Activated CD4-positive, CD25-positive, alpha-beta regulatory T cell treated with anti-CD3 and anti-CD28 coated beads, Interleukin-2, amount 50 U/mL, for 24 hours (primary cell): ENCODE data around the gene ACACB.

Experiments used
- ATAC-seq, 2 donors: fragments of 150-1000 bp; cut with Tn5 transposase; one replicate each; pipeline ENCODE4 v1.10.0; 2021; ENCODE audit warnings: mild to moderate bottlenecking in 1 of 2, moderate library complexity in 1 of 2

ACACB gene

DNA sequence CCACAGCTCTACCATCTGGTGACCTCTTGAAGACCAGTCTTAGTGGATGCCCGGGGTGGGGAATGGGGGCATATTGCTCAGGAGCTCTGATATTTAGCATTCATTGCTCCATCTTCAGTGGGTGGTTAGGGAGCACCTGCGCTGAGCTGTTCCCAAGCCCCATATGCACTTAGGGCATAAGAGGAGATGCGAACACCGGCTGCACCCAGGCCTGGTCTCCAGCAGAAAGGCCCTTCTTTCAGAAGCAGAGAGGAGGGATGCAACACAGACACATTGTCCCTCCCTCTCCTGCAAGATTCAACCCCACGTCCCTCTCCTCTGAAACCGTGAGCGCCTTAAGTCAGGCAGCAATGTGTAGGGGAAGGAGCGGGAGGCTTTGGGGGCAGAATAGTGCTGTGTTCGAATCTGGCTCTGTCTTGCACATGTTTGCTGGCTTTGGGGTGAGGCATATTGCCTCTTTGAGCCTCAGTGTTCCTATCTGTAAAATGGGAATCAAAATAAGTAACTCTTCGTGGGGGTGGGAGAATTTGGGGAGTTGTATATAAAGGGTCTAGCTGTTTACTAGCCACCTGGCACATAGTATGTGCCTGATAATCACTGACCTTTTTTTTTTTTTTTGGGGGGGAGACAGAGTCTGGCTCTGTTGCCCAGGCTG is 105.0 kb downstream of the ACACB start:
- ATAC-seq, result no peak

DNA sequence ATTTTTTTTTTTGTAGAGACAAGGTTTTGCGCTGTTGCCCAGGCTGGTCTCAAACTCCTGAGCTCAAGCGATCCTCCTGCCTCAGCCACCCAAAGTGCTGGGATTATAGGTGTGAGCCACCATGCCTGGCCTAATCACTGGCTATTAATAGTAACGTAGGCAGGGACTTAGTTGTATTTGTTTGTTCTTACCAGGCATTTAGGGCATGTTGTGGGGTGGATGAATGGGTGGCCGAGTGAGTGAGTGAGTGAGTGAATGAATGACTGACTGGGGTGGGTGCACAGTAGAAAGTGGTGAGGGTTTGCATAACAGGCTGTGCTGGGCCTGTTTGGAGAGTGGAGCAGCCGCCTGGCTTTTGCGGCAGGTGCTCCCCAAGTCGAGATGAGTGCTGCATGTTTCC is 105.7 kb downstream of the ACACB start:
- ATAC-seq, result no peak

DNA sequence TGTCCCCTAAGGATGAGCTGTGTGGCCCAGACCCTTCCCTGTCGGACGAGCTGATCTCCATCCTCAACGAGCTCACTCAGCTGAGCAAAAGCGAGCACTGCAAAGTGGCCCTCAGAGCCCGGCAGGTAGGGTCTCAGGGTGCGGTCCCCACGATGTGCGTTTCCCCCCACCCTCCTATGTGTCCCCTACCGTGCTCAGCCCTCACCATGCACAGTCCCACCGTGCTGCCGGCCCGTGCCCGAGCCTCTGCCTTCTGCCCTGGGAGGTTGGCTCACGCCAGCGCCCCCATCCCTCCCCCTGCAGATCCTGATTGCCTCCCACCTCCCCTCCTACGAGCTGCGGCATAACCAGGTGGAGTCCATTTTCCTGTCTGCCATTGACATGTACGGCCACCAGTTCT is 106.1 kb downstream of the ACACB start:
- ATAC-seq, result no peak

DNA sequence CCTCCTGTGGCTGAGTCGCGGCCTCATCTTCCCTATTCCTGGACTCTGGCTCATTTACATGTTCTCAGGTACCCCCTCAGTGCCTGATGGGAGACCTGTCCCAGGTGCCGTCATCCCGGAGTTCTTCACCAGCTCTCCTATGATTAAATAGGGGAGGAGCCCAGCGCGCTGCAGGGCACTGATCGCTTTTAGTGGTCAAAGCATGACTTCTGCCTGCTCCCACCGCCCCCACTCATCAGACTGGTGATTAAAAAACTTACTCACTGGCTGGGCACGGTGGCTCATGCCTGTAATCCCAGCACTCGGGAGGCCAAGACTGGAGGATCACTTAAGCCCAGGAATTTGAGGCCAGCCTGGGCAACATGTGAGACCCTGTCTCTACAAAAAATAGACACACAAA is 106.8 kb downstream of the ACACB start:
- no peak for ATAC-seq

DNA sequence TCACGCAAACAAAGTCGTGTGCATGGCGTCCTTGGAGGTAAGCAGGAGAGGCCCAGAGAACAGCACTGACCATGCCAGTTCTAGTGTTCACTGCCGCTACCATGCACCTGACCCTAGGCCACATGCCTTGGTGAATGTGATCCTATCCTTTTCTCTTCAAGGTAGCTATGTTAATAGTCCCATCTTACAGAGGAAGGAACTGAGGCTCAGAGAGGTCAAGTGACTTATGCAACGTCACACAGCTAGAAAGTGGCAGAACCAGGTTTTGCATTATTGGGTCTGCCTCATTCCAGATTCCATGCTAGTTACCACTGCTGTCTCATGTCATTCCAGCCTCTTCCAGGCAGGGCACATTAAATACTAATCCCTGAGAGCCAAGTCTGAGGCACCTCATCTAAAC is 107.5 kb downstream of the ACACB start:
- no peak for ATAC-seq

DNA sequence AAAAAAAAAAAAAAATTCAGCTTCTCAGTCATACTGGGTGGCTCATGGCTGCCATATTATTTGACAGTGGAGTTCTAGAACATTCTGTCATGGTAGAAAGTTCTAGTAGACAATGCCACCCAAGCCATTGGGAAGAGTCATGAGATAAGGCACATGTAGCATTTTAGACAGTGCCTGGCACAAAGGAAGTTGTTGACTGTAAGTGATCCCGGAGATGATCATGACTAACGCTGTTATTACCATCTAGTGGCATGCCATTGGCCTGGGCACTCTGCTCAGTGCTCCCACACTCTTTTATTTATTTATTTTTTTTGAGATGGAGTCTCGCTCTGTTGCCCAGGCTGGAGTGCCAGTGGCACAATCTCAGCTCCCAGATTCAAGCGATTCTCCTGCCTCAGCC is 112.3 kb downstream of the ACACB start:
- ATAC-seq, result no peak

DNA sequence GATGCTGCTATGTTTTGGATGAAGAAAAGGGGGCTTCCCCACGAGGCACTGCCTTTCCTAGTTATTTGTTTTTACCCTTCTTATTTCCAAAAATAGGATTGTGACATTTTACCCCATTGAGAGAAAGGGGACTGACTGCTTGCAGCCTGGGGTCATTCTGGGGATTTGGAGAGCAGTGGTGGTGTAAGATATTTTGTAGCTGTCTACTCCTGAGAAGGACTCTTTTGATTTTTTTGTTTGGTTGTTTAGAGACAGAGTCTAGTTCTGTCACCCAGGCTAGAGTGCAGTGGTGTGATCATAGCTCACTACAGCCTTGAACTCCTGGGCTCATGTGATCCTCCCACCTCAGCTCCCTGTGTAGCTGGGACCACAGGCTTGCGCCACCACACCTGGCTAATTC is 113.8 kb downstream of the ACACB start:
- ATAC-seq, result no peak

DNA sequence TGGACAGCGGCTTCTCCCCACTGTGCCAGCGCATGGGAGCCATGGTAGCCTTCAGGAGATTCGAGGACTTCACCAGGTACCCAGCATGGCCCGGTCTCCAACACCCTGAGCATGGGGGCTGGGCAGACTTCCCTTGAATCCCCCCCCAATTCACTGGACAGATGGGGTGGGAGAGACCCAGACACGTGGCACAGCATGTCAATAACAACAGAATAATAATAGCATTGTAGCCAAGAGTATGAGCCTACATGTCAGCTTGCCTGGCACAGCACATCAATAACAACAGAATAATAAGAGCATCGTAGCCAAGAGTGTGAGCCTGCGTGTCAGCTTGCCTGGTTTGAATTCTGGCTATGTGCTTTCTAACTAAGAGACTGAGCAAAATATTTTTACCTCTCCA is 116.3 kb downstream of the ACACB start:
- ATAC-seq, result no peak

DNA sequence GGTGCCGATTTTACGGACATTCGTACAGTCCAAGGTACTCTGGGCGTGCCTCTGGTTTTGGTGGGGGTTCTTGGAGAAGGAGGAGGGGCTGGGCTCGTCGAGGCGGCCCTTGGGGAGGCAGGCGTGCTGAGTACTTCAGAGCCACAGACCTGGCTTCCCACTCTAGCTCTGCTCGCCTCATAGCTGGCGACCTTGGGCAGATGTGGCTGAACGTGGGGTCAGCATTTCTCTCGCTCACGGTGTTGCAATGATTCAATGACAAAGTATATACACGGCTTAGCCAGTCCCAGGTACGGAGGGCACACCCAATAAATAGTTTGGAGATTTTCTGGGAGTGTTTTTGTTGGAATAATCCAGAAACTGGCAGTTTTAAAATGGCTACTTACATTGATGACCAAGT is 117.6 kb downstream of the ACACB start:
- no peak for ATAC-seq

DNA sequence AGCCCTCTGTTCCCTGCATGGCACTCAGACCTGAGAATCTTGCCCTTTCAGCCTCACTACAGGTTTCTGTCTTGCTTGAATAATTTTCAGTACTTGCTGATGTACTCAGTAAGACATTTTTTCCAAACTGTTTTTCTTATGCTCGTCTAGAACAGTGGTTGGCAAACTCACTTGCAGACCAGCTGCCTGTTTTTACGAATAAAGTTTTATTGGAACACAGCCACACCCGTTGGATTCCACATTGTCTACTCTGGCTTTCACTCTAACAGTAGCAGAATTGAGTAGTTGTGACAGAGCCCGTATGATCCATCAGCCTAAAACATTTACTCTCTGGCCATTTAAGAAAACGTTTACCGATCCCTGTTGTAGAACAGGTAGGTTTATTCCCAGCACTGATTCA is 119.9 kb downstream of the ACACB start:
- ATAC-seq, result no peak

DNA sequence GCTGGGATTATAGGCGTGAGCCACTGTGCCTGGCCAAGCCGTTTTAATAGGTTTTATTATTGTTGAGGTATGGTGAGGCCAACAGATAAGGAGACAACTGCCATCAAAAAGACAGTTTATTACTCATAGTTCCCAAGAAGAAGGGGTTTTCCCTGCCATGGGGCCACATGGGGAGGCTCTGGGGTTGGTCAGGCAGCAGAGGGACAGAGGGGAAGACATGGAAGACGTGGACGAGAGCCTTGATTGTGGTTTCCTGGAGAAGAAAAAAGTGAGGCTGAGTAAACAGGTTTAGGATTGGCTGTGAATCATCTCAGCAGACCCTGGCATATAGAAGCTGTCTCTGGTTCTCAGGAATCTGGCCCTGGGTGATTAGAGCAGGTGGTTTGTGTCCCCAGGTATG is 122.8 kb downstream of the ACACB start:
- no peak for ATAC-seq

DNA sequence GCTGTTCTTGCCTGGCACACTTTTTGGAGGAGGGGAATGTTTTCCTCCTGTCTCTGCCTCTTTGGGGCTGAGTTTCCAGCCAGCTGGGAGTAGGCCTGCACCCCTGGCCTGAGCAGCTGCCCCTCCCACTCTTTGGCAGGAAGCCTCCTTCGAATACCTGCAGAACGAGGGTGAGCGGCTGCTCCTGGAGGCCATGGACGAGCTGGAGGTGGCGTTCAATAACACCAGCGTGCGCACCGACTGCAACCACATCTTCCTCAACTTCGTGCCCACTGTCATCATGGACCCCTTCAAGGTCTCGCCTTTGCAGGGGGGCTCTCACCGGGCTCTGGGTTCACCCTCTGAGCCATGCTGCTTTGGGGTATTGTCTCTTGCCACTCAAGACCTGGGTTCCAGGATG is 123.3 kb downstream of the ACACB start:
- no peak for ATAC-seq

DNA sequence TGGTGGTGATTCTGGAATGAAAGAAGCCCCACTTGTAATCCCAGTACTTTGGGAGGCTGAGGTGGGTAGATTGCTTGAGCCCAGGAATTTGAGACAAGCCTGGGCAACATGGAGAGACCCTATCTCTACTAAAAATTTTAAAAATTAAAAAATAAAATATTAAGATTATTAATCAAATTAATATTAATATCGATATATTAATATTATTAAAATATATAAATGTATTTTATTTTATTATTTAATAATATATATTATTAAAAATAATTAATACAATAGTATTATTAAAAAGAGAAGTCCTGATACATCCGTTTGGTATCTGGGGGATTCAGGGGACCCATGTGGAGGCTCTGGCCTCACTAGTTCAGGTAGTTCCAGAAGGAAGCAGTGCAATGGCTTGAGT is 124.0 kb downstream of the ACACB start:
- ATAC-seq, result no peak

DNA sequence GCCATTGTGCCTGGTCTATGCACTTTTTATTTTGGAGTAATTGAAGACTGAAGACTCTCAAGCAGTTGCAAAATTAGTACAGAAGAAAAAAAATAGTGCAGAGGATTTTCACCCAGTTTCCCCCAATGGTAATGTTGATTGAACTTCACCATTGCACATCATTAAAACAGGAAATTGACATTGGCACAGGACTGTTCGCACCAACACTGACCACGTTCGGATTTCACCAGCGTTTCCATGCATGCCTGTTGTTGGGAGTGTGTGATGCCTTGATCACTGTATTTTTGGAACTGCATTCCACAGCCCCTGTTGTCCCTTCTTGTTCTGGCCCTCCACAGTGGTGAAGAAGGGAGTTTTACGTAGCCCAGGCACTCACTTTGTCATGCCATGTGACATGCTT is 125.5 kb downstream of the ACACB start:
- no peak for ATAC-seq

DNA sequence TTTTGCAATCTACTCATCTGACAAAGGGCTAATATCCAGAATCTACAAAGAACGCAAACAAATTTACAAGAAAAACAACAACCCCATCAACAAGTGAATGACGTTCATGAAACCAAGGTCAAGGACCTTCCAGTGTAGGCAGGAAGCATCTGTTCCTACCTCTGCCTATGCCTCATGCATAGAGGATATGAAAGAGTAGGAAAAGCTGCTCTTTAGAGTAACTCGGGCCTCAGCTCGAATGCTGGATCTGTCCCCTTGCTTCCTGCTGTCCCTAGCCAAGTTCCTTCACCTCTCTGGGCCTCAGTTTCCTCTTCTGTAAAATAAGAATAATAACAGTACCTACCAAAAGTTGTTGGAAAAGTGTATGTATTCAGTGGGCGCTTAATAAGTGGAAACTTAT is 127.7 kb downstream of the ACACB start:
- no peak for ATAC-seq

DNA sequence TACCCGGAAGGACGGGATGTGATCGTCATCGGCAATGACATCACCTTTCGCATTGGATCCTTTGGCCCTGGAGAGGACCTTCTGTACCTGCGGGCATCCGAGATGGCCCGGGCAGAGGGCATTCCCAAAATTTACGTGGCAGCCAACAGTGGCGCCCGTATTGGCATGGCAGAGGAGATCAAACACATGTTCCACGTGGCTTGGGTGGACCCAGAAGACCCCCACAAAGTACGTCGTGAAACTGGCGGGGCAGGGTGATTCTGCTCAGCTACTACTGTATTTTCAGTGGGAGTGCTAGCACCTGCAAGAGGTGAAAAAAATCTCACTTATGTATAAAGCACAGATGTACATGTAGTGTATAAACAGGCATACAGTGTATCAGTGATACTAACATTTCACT is 129.8 kb downstream of the ACACB start:
- ATAC-seq, result no peak

DNA sequence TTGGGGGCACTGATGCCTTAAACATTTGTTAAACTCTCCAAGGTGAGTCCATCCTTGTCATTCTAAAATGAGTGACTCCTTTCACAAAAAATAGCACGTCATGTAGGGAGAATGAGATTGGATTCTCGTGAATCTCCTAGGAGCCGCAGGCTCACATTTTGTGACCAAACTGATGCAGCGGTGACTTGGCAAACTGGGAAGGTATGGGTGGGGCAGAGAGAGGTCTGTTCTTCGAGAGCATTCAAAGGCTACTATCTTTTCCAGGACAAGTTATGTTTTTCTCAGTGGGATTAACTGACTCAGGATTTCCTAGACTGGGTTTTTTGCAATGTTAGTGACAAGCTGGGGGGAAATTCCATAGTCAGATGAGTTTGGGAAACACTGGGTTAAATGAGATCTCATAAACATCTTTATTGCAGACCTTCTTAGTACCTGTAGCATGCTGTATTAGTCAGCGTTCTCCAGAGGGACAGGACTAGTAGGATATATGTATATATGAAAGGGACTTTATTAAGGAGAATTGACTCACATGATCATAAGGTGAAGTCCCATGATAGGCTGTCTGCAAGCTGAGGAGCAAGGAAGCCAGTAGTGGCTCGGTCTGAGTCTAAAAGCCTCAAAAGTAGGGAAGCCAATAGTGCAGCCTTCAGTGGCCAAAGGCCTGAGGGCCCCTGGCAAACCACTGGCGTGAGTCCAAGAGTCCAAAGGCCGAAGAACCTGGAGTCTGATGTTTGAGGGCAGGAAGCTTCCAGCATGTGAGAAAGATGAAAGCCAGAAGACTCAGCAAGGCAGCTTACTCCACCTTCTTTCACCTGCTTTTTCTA is 131.7 kb downstream of the ACACB start:
- no peak for ATAC-seq

DNA sequence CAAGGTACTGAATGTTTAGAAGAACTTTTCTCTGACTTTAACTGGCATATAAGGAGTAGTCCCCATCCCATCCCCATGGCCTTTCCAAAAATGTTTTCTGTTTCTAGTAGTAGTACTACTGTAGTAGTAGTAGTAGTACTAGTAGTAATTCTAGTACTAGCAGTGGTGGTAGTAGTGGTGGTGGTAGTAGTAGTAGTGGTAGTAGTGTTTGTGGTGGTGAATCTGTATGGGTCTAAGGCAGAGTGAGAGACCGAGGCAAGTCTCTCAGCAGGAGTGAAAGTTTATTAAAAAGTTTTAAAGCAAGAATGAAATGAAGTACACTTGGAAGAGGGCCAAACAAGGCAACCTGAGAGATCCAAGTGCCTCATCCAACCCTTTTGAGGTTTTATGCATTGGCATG is 134.1 kb downstream of the ACACB start:
- peak; percentile 32 to 33 for ATAC-seq

DNA sequence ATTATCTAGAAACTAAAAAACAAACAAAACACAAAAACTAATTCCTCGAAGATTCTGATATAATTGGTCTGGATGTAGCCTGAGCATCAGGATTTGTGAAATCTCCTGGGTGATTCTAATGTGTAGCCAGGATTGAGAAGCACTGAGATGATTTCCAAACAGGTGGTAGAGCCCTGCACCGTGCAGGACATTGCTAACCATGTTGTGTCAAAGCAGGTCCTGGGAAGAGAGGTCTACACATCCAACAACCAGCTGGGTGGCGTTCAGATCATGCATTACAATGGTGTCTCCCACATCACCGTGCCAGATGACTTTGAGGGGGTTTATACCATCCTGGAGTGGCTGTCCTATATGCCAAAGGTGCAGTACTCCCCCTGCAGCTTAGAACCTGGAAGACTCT is 136.4 kb downstream of the ACACB start:
- no peak for ATAC-seq

DNA sequence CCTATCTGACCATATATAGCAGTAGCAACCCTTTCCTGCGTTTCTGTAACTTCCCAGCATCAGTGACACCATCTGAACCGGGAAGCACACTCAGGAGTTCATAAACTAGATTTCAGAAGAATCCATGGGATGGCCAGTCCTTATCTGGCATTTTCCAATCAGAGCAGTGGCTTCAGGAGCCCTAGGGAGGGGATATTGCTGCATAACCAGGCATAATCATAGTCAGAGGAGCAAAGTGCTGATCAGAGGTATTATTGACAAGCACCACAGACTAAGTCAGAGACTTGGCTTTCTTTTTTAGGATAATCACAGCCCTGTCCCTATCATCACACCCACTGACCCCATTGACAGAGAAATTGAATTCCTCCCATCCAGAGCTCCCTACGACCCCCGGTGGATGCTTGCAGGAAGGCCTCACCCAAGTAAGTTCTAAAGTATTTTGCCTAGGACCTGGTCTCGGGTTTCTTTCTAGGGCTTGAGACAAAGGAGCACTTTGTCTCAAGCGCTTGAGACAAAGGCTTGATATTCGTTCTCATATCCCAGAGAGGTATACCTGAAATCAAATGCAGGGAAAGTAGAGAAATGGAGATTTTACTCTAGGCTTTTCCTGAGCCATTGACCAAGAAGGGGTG is 137.6 kb downstream of the ACACB start:
- ATAC-seq, result no peak

DNA sequence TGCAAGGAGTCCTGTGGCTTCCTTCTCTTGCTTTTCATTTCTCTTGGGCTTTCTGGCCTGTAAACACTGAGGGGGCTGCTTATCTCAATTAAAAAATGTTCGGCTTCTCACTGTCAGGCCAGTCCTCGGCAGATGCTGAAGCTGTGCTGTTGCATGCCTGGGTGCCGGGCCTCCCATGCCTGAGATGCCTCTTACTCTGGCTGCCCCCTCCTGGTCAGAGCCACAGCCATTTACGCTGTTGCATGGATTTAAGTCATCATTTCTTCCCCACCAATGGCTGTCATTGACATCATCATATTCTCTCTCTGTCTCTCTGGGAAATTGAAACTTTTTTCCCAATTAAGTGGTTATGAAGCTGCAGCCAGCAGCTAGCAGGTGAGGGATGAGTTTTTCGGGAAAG is 139.0 kb downstream of the ACACB start:
- ATAC-seq, result no peak

DNA sequence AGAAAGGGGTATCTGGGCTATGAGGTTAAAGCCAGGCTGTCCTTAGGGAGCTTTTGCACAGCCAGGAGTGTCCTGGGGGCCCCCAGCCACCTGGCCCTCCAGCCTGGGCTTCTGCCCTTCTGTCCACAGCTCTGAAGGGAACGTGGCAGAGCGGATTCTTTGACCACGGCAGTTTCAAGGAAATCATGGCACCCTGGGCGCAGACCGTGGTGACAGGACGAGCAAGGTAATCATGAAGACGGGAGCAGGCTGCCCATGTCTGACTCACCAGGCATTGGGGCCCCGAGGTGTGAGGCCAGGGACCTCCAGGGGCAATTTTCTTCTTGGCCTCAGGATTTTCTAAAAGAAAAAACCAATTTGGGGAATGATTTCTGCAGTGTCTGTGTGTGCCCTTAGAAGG is 139.6 kb downstream of the ACACB start:
- no peak for ATAC-seq

DNA sequence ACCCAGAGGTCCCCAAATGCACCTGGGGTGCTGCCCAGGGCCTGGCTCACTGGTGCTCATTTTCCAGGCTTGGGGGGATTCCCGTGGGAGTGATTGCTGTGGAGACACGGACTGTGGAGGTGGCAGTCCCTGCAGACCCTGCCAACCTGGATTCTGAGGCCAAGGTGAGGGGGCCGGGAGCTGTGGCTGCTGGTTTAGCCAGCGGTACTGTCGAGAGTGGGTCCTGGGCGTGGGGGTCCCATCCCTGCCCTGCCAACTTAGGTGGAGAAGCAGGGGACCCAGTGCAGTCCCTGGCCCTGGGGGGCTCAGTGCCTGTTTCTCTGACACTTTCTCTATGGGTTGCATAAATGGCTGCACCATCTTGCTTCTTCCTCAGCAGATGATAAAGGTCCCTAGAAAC is 141.8 kb downstream of the ACACB start:
- no peak for ATAC-seq
